WTC11 (cell line): ENCODE data around the gene NUP37. TPM values are rescaled to one million over a fixed set of nuclear protein-coding genes. Genes with fewer than 3 reads are reported as not detected.
"Not testable (repeated sequence)": the region's sequence is repeated elsewhere in the genome, so short reads cannot be mapped to it uniquely, and the experiment has no call there.

Experiments
- ATAC-seq: fragments of 200-7000 bp; cut with Tn5 transposase; 2 replicates; pipeline ENCODE4 v1.10.0; 2021; ENCODE audit warnings: mild to moderate bottlenecking, moderate library complexity
- CTCF ChIA-PET: fragments of 300-600 bp; sonication (Branson Sonifier 250); formaldehyde crosslinking; loops from one replicate; lab custom pipeline; 2021; ENCODE audit warnings: antibody characterized with exemption; lab: Charles Lee
- POLR2A ChIA-PET: fragments of 350-600 bp; sonication (Branson Sonifier 250); formaldehyde crosslinking; loops from one replicate; lab custom pipeline; 2021; ENCODE audit warnings: antibody characterized with exemption; lab: Charles Lee
- DNase-seq: peaks from one replicate; pipeline ENCODE4 v3.0.0; 2021; ENCODE audit warnings: low spot score
- H3K27ac Mint-ChIP-seq: 2 replicates; pipeline ENCODE4 v1.8.0; 2021; ENCODE audit warnings: mixed read lengths
- H3K27me3 Mint-ChIP-seq: 2 replicates; pipeline ENCODE4 v1.8.0; 2021; ENCODE audit warnings: low read depth, mild to moderate bottlenecking, moderate library complexity, mixed read lengths
- H3K36me3 Mint-ChIP-seq: 2 replicates; pipeline ENCODE4 v1.8.0; 2021; ENCODE audit warnings: mixed read lengths
- H3K4me1 Mint-ChIP-seq: 2 replicates; pipeline ENCODE4 v1.8.0; 2022; ENCODE audit warnings: mixed read lengths
- H3K4me3 Mint-ChIP-seq: 2 replicates; pipeline ENCODE4 v1.8.0; 2021; ENCODE audit warnings: mild to moderate bottlenecking, moderate library complexity, mixed read lengths
- H3K9me3 Mint-ChIP-seq: 2 replicates; pipeline ENCODE4 v1.8.0; 2021; ENCODE audit warnings: mixed read lengths
- ATF6 ChIP-seq: sonication (generic); formaldehyde crosslinking; IDR thresholded peaks from 2 replicates; pipeline ENCODE4 v1.8.1; 2023; ENCODE audit warnings: mild to moderate bottlenecking, missing genetic modification reagents
- CBFB ChIP-seq: sonication (generic); formaldehyde crosslinking; IDR thresholded peaks from 2 replicates; pipeline ENCODE4 v1.8.1; 2022; ENCODE audit warnings: mild to moderate bottlenecking, low read depth, missing genetic modification reagents
- CDX4 ChIP-seq: fragments of 250-450 bp; sonication (Bioruptor Pico); IDR thresholded peaks from 2 replicates; pipeline ENCODE4 v1.9.0; 2021; ENCODE audit warnings: moderate library complexity, mild to moderate bottlenecking, inconsistent platforms, borderline replicate concordance
- E2F1 ChIP-seq: sonication (generic); formaldehyde crosslinking; IDR thresholded peaks from 2 replicates; pipeline ENCODE4 v1.8.0; 2022; ENCODE audit warnings: mild to moderate bottlenecking, missing genetic modification reagents
- FOXJ3 ChIP-seq: sonication (generic); formaldehyde crosslinking; IDR thresholded peaks from 2 replicates; pipeline ENCODE4 v1.9.0; 2021; ENCODE audit warnings: missing genetic modification reagents, mild to moderate bottlenecking, borderline replicate concordance
- JAZF1 ChIP-seq: fragments of 250-450 bp; sonication (Bioruptor Pico); IDR thresholded peaks from 2 replicates; pipeline ENCODE4 v1.9.0; 2021; ENCODE audit warnings: moderate library complexity, mild to moderate bottlenecking, inconsistent platforms
- MLX ChIP-seq: sonication (generic); formaldehyde crosslinking; IDR thresholded peaks from 2 replicates; pipeline ENCODE4 v1.8.1; 2023; ENCODE audit warnings: mild to moderate bottlenecking, missing genetic modification reagents, moderate library complexity
- MYBL2 ChIP-seq: sonication (generic); formaldehyde crosslinking; IDR thresholded peaks from 2 replicates; pipeline ENCODE4 v1.8.1; 2023; ENCODE audit warnings: mild to moderate bottlenecking, moderate library complexity, missing genetic modification reagents
- RORB ChIP-seq: fragments of 250-450 bp; sonication (Bioruptor Pico); IDR thresholded peaks from 2 replicates; pipeline ENCODE4 v1.9.0; 2021; ENCODE audit warnings: mild to moderate bottlenecking
- SMAD4 ChIP-seq: sonication (generic); formaldehyde crosslinking; IDR thresholded peaks from 2 replicates; pipeline ENCODE4 v1.8.0; 2022; ENCODE audit warnings: mild to moderate bottlenecking, missing genetic modification reagents
- TEAD1 ChIP-seq: sonication (generic); formaldehyde crosslinking; IDR thresholded peaks from 2 replicates; pipeline ENCODE4 v1.8.0; 2022; ENCODE audit warnings: mild to moderate bottlenecking, missing genetic modification reagents
- TEAD4 ChIP-seq: sonication (generic); formaldehyde crosslinking; IDR thresholded peaks from 2 replicates; pipeline ENCODE4 v1.8.0; 2022; ENCODE audit warnings: mild to moderate bottlenecking, missing genetic modification reagents
- USF1 ChIP-seq: sonication (generic); formaldehyde crosslinking; IDR thresholded peaks from 2 replicates; pipeline ENCODE4 v1.8.0; 2022; ENCODE audit warnings: mild to moderate bottlenecking, missing genetic modification reagents
- ZMAT4 ChIP-seq: fragments of 250-450 bp; sonication (Bioruptor Pico); IDR thresholded peaks from 2 replicates; pipeline ENCODE4 v1.9.0; 2021; ENCODE audit warnings: mild to moderate bottlenecking
- ZNF512 ChIP-seq: sonication (generic); formaldehyde crosslinking; IDR thresholded peaks from 2 replicates; pipeline ENCODE4 v1.8.1; 2022; ENCODE audit warnings: missing genetic modification reagents, borderline replicate concordance
- total RNA-seq: library from RNA; stranded (reverse); gene quantifications from 3 replicates; pipeline ENCODE4 v1.2.3, GENCODE V29; 2021

NUP37 gene
- total RNA-seq, 1 experiment from 2014 or later: 58.4 TPM

GRCh38 chr12:102096855-102097254 is 23.1 kb downstream of the NUP37 start:
- no peak for TF ChIP-seq ZNF512 (CRISPR knock-in tag)
- TF ChIP-seq CDX4: no peak
- no peak for TF ChIP-seq ZMAT4
- TF ChIP-seq RORB (CRISPR knock-in tag): no peak
- ATAC-seq (no peak), DNase-seq (no peak)
- POLR2A ChIA-PET: interaction anchor here (0.6 kb wide), 1 partner anchor 38 kb away, joined by 5 read pairs; no protein-coding TSS in a partner anchor
- Mint-ChIP-seq H3K9me3 (no peaks in the 10 kb centered on the region), H3K4me3 (no peak overlapping the region), H3K4me1 (no peaks in the 10 kb centered on the region), H3K27me3 (no peaks in the 10 kb centered on the region), H3K36me3 (peaks cover 27% of the 10 kb centered on the region), H3K27ac (no peak overlapping the region)
- CTCF ChIA-PET: interaction anchor here (2.7 kb wide), 1 partner anchor 714 kb away, joined by 6 read pairs; no protein-coding TSS in a partner anchor

- Mint-ChIP-seq H3K9me3 (0 out of 2 replicates have a peak, but pooled peaks cover 6% of the 10 kb centered on the region), H3K36me3 (peaks cover 33% of the 10 kb centered on the region), H3K27ac (no peak overlapping the region; the same call in 1 of the 2 replicates), H3K4me3 (no peak overlapping the region), H3K27me3 (no peaks in the 10 kb centered on the region), H3K4me1 (no peaks in the 10 kb centered on the region)
- ATAC-seq (peak; percentile 60), DNase-seq (no peak)
- ChIA-PET CTCF (interaction anchor here (0.6 to 1.0 kb wide), 8 partner anchors 45 to 783 kb away, joined by 3 to 5 read pairs (median 4); no protein-coding TSS in a partner anchor), POLR2A (no interaction called here)
- TF ChIP-seq E2F1 (CRISPR knock-in tag) (no peak), SMAD4 (CRISPR knock-in tag) (no peak), MLX (CRISPR knock-in tag) (no peak), TEAD4 (no peak), ATF6 (no peak), CBFB (CRISPR knock-in tag) (no peak)
These were observed 24.1 kb downstream of the NUP37 start for GRCh38 chr12:102095677-102096263.

- TF ChIP-seq JAZF1 (CRISPR knock-in tag) (no peak), ZNF512 (CRISPR knock-in tag) (no peak), USF1 (CRISPR knock-in tag) (no peak), TEAD1 (no peak), MYBL2 (CRISPR knock-in tag) (no peak), FOXJ3 (CRISPR knock-in tag) (no peak)
- Mint-ChIP-seq H3K27ac (no peak overlapping the region), H3K4me3 (no peak overlapping the region), H3K27me3 (no peaks in the 10 kb centered on the region), H3K9me3 (peaks cover 13% of the 10 kb centered on the region), H3K36me3 (peaks cover 37% of the 10 kb centered on the region), H3K4me1 (no peaks in the 10 kb centered on the region)
- ChIA-PET CTCF (no interaction called here), POLR2A (no interaction called here)
- ATAC-seq: no peak
- DNase-seq: no peak
These were observed 26.6 kb downstream of the NUP37 start for GRCh38 chr12:102093319-102093718.

- CTCF ChIA-PET, POLR2A ChIA-PET, H3K27me3 Mint-ChIP-seq, H3K4me1 Mint-ChIP-seq, ATAC-seq, DNase-seq, H3K27ac Mint-ChIP-seq, H3K4me3 Mint-ChIP-seq: not testable (repeated sequence)
- peaks cover 13% of the 10 kb centered on the region for H3K9me3 Mint-ChIP-seq
- peaks cover 37% of the 10 kb centered on the region for H3K36me3 Mint-ChIP-seq
These were observed 30.6 kb downstream of the NUP37 start for GRCh38 chr12:102089228-102089835.
